Measurements from ENCODE around the gene KNCN.

The KNCN gene

DNA sequence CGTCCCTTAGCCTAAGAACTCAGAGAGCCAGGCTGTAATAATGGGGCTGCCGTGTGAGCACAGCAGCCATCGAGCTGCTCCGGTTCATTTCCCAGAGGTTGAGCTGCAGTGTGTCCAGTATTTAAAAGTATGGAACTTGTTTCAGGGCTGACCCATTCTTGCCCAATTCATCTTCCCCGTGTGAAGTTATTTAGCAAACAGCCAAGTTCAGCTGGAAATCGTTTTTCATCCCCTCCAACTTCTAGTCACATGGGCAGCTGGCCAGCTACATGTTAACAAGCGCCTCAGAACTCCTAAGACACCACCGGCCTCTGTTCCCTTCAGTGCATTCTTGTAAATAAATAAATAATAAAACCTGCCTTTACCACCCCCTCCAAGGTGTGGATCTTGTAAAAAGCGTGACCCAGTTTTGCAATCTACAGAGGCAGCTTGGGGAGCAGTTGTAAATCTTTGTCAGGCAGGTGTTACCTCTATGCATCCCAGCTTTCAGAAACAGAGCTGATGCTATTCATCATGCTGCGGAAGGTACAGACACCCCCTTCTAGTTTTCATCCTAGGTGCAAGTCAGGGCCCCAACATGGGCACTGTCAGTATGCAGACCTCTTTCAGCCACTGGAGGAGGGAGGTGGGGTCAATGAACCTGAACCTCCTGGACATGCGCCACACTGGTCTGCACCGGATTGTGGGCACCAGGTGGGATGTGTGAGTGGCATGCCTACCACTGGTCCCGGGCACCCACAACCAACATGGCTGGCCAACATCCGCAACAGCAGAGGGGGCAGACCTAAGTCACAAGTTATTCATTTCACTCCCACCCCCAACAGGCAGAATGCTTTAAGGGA is 18.7 kb upstream of the KNCN start:
- Histone ChIP-seq H3K27ac (no peak overlapping the region), H3K4me3 (no peak overlapping the region)

DNA sequence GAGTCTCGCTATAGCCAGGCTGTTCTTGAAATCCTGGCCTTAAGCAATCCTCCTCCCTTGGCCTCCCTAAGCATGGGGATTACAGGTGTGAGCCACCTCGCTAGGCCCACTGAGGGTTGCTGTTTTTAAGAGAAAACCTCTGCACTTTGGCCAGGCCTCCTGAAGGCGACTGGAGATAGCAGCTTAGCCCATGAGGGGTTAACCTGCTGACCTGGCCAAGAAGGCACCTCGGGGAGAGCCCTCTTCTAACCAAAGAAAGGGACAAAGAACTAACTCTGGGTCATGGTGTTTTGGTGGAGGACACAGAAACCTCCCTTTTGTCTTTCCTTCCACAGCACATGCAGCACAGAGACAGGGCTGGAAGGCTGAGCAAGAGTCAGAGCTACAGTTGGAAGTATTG is 17.7 kb upstream of the KNCN start:
- Histone ChIP-seq H3K4me3 (no peak overlapping the region), H3K27ac (no peak overlapping the region)

DNA sequence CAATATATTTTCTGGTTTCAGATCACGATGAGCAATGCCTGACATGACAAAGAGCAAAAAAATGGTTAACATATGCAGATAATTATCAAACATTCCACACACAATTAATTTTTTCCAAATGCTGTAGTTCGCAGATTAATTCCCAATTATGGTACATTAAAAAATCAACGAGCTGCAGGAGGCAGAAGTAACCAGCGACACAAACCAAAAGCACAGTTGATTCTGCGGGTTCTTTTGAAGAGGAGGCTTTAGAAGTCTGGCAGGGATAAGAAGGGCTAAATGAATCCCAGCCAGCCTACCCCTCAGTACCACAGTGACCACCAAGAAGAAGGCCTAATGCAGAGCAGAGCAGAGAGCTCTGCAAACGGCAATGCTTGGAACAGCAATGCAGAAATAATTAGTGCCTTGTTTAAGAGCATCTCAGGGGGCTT is 17.0 kb upstream of the KNCN start:
- H3K27ac ChIP-seq = no peak overlapping the region
- no peak overlapping the region for H3K4me3 ChIP-seq

DNA sequence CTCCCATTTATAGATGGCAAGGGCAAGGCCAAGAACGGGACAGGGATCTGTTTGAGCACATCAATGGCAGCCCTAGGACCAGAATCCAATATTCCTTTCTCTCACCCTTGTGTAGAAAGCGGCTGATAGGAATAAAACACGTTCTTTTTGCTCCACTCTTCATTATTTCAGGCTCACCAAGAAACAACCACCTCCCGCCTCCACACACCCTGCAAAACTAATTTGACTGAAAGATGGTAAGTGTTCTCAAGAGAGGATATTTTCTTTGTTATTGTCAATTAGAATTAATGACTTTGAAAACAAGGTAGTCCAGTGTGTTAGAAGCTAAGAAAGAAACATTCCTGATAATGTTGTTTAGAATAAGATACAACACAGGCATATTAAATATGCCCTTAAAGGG is 11.9 kb upstream of the KNCN start:
- H3K4me3 ChIP-seq = no peak overlapping the region
- H3K27ac ChIP-seq = no peak overlapping the region

DNA sequence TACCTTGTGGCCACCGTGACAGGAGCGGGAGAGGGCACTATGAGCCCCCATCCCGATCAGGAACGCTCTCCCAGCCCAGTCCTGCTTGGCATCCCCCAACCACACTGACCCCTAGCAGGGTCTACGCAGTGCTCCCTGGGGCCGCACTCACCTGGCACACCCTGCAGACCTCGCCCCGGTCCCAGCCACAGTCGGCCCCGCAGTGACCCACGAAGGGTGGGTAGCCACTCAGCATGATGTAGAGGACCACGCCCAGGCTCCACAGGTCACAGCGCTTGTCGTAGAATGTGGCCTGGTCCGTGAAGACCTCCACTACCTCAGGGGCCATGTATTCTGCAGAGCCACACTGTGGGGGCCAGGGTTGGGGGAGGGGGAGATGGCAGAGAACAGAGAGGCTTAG is 11.1 kb upstream of the KNCN start:
- Histone ChIP-seq H3K4me3 (no peak overlapping the region), H3K27ac (no peak overlapping the region)

DNA sequence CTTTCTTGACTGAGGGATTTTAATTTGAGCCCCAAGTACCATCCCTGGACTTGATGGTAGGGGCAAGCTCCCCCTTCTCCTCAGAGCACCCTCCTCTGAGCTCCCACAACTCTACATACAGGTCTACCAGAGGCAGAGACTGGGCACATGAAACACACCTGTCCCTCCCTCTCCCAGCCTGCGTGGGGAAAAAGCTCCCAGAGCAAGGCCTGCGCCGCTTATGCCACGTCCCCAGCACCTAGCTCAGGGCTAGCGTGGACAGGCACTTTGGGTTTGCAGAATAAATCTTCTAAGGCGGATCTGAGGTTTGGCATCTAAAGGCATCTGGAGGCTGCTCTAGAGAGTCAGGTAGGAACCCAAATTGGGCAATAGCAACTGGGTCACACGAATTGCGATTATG is 7.5 kb upstream of the KNCN start:
- H3K27ac ChIP-seq = peak overlapping the region in 5 of 21 experiments; percentile 22 to 63 (median 29)
- H3K4me3 ChIP-seq = no peak overlapping the region

DNA sequence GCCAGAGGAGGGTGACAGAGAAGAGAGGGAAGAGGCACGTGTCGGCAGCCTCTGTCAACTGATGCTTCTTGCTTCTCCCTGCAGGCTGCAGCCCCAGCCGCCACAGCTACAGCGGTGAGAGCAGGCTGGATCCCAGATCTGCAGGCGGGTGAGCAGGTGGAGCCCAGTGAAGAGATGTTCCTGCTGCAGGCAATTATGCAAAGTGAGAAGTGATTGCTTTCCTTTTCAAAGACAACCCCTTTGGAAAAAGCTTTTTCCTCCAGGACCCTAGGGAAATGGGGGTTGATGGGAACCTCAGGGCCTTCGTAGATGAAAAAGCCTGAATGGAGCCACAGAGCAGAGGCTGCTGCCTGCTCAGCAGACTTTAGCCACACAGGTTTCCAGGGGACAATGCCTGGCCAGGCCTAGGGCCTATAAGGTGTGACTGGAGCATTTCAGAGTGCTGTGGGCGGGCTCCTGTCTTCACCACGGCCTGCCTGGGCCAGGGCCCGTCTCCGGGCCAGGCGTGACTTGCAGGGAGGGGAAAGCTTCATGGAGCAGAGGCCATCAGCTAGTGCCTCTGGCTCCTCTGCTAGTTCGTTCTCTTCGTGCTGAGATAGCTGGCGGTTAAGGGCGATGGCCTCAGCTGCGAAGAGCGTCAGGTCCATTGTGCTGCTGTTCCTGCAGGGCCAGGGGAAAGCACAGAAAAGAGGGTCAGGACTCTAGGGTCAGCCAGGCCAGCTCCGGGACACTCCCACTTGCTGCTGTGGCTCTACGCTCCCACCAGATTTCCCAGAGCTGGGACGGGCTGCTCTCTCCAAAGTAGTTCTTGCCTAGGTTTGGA is 6.9 kb upstream of the KNCN start:
- Histone ChIP-seq H3K27ac (peak overlapping the region in 5 of 21 experiments; percentile 22 to 63 (median 29)), H3K4me3 (no peak overlapping the region)

DNA sequence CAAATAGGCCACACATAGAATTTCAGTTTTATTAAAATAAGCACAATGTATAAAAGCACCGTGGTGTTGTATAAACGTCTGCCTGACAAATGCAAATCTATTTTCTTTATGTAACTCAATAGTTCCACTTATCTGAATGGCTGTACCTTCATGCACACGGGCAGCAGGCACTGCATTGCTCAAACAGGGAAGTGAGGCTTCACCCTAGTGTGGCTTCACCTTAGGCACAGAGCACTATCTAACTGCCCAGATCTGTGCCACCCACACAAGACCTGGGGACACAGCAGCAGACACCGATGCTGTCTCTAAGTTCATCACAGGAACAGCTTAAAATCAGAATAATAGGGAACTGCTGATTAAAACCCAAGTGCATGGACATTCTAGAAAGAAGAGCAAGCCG is 6.0 kb upstream of the KNCN start:
- H3K27ac ChIP-seq = no peak overlapping the region
- H3K4me3 ChIP-seq = no peak overlapping the region

DNA sequence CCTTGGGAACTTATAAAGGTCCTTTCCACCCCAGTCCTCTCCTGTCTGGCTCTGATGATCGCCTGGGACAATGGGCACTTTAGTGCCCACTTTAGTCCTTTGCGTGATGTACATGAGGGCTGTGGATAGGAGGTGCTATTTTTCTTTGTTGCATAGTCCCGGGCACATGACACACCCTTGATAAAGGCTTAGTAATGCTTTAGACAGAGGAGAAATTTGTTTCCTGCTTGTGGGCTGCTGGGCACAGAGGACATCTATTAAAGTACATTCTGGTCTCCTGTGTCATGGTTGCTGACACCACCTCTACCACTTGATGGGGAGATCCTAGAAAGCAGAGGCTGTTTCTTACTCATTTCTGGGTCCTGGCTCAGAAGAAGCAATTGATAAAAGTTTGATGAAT is 5.4 kb upstream of the KNCN start:
- no peak overlapping the region for H3K27ac ChIP-seq
- H3K4me3 ChIP-seq = no peak overlapping the region

DNA sequence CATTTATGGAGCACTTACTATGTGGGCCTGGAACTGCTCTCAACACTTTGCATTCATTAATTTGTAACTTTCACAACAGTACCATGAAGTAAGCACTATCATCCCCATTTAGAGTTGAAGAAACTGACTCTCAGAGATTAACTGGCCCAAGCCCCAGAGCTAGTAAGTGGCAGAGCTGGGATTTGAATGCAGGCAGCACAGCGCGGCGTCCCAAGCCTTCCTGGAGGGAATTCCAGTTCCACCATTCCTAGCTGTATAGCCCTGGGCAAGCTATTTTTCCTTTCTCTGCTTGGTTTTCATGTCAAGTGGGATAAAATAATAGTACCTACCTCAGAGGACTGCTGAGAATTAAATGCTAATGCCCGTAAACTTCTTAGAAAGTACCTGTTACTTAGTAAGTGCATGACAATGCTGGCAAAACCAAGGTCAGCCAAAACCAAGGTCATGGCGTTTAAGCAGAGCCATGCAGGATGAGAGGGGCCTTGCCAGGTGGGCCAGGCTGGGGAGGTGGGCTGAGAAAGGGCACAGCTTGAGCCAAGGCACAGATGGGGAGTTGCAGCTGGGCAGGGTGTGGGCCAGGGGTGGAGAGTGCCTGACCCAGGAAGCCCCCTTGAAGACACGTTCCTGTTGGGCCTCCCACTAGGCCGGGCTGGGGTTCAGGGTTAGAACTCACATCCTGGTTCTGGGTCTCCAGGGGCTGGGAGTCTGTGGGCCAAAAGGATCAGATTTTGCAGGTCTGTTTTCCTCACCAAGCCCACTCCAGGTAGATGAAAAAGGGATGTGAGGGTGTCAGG is 4.6 kb upstream of the KNCN start:
- H3K4me3 ChIP-seq = no peak overlapping the region
- H3K27ac ChIP-seq = no peak overlapping the region

DNA sequence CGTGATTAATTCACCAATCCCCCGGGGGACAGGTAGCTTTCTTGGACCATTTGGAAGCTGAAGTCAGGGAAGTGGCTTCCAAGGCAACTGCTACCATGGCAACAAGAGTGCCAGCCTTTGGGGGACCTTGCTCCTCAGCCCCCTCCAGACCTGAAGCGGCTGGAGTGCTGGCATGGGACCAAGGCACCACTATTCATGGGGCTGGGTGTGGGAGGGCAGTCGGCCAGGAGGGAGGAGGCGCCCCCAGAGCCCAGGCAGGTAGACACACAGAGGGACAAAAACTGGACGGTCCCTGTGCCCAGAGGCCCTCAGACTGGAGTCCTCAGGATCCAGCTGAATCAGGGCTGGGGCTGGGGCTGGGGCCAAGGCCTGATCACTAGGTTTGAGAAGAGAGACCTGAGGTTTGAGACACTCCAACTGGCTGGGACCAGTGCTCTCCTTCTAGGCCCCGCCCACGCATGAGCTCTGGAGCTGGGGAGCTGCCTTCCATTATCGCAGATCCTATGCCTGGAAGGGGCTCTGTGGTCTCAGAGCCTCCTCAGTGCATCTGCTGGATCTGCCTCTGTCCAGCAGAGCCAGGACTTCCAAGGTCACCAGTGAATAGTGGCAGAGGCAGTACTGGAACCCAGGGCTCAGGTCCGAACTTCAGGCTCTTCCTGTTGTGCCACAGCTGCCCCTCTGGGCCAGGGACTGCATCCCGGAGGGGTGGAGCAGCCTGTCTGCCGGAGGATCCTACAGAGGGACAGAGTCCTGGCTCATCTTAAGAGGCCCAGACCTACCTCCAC is 3.3 kb upstream of the KNCN start:
- Histone ChIP-seq H3K4me3 (no peak overlapping the region), H3K27ac (no peak overlapping the region)

DNA sequence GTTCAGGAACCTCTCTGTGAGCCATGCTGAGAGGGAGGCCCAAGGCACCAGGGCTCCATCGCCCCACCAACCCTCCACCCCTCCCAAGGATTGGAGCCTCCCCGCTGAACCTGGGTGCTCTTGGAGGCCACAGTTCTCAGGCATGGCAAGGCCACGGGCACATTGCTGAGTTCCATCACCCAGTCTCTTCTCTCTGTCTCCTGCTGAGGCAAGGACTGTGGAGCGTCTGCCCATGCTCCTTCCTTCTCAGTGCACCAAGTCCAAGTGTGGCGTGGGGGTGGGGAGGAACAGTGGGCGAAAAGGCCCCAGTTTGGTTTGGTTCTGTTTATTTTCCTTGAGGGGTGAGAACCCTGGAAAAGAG is 2.8 kb upstream of the KNCN start:
- Histone ChIP-seq H3K27ac (no peak overlapping the region), H3K4me3 (no peak overlapping the region)

DNA sequence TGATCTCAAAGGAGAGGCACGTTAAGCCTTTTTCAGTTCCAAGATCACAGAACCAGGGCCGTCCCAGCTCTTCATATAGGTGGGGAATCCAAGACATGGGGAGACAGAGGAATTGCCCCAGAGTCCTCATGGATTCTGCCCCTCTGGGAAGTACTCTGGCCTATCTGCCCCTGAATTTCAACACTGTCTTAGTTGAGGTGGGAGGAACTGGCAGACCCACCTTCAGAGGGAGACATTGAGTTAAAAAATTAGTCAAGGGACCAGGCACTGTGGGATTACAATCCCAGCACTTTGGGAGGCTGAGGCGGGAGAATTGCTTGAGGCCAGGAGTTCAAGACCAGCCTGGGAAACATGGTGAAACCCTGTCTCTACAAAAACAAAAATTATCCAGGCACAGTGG is 2.1 kb upstream of the KNCN start:
- Histone ChIP-seq H3K4me3 (no peak overlapping the region), H3K27ac (no peak overlapping the region)

DNA sequence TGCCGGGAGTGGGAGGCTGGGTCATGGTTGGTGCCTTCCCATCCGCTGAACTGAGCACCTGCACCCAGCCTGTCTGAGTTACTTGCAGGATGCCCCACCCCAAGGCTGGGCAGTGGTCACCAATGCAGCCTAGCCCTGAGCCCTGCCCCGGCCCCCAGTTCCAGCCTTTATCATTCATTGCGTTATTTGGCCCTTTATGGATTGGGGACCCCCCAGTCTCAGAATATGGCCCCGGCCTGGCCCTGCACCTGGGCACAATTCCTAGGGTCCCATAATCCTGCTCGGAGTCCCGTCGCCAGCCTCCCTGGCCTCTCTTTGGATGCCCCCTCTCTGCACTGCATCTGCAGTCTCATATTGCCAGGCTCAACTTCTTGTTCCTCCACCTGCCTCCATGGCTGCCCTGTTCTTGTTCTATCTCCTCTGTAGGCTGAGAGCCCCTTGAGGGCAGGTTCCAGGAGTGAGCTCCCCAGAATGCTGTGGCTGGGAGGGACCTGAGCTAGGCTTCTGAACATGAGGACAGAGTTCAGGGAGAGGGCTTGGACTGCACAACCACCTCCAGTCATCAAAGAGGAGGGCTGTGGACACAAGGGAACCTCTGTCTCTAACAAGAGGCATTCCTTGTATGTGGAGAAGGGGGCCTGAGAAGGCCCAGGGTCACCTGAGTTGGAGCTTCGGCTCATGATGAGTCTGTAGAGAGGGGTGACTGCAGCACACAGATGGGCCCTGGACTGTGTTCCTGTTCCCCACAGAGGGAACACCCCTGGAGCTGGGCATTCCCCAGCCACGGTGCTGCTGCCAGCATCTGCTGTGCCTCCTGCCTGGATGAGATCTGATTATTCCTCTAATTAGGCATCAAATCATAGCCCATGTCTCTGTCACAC is 1.1 kb upstream of the KNCN start:
- H3K27ac ChIP-seq = no peak overlapping the region
- no peak overlapping the region for H3K4me3 ChIP-seq

DNA sequence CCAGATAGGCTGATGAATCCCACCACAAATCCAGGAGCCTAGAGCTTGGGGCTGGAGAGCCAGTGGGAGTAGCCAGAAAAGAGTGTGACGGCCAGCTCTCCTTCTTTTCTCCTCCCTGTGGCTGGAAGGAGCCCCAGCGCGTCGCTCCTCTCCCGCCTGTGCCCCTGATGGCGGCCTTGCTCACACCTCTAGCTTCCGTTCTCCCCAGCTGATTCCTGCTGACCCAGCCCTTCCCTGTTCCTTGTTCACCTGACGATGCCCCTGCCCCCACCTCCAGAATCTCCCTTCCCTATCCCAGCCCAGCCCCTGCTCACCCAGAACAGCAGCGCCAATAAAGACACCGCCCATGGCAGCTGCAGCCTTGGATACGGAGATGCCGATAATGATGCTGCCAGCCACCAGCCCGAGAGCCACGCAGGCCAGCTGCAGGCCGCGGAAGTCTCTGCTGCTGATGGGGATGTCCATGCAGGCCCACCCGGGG is 656 bp downstream of the KNCN start:
- H3K4me3 ChIP-seq = no peak overlapping the region
- H3K27ac ChIP-seq = no peak overlapping the region

DNA sequence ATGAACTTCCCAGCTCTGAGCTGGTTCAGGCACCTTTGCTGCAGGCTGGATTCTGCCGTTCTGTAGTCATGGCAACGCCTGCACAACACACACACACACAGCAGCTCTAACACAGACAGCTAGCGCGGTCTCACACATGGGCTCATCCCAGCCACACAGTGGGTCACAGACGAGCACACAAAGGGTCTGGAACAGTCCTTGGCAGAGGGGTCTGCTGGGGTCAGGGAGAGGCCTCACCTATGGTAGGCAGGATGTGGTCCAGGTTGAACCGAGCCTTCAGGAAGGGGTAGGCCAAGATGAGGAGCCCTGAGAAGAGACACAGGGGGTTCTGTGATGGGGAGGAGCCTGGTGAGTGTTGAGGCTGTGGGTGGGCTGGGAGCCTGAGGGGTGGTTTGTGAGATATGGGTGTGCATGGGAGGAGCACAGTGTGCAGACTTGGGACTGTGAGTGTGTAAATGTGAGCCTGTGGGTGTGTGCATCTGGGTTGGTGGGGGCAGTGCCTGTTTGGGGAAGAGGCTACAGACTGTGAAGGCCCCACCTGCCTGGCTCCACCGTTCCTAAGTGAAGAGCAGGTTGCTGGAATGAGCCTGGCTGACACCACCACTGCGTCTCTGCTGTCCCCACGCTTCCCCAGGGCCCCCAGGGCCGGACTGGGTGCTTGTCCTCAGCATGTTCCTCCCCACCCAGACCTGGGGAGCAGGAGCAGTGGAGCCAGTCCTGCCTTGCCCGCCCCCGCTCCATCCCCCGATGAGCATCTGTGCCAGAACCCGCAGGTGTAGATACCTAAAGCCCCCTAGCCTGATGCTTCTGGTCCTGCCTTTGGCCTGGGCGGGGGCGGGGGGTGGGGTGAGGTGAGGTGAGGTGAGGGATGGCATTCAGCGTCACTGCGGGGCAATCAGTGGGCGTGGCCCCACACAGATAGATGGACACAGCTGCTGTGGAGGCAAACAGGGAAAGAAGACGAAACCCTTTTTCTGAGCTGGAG is 1.5 kb downstream of the KNCN start:
- H3K27ac ChIP-seq = no peak overlapping the region
- no peak overlapping the region for H3K4me3 ChIP-seq
